HG03432 (cell line): ENCODE measurements around the gene VPS37C.
"Not testable (repeated sequence)": the region's sequence is repeated elsewhere in the genome, so short reads cannot be mapped to it uniquely, and the experiment has no call there.

Experiments used
- ATAC-seq: cut with Tn5 transposase; IDR thresholded peaks from one replicate; pipeline ENCODE4 v1.9.1; 2021; ENCODE audit warnings: mild to moderate bottlenecking, moderate library complexity; ENCODE audit not compliant: unreplicated experiment

VPS37C gene

GRCh38 chr11:61161190-61162091 is at the start of gene VPS37C:
TSS of gene VPS37C (minus strand) at chr11:61161426. CDS start at chr11:61138829, 22,597 bp downstream.
- peak; percentile 81 for ATAC-seq

DNA sequence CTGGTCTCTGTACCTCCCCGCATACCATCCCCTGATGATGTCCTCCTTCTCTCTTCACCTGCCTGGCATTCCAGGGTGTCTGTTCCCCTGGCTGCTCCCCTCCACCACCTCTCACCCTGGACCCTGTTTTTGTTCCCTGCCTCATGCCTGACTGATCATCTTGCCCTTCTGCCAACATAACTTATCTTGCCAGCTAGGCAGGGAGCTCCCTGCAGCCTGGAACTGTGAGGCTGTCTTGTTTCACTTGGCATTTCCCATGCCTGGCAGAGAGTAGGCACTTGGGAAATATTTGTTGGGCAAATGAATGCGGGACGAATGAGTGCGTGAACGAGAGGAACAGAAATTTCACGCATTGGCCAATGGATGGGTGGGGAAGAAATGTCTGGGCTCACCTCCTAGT is 49.4 kb upstream of the VPS37C start:
- ATAC-seq = not testable (repeated sequence)

- not testable (repeated sequence) for ATAC-seq
These were observed 46.5 kb upstream of the VPS37C start for GRCh38 chr11:61207636-61208310.

DNA sequence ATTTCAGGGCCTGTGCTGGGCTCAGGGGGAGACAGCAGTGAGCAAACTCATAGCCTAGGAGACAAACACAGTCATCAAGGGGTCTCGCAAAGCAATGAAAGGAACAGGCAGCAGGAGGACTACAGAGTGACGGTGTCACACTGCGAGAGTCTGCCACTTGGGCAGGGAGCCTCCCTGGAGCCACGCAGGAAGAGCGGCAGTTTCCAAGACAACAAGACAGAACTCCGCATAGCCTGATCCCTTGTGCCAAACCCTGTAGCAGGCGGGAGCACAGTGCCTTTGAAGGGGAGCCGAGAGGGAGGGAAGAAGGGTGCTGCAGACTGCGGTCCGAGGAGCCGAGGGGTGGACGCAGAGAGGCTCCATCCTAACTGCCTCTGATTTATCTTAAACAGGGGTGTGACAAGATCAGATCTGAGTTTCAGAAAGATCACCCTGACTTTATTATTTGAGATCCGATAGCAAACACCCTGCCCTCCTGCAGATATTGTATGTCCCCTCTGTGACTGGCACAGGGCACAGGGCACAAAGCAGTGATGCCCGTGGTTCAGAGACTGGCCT is 43.4 kb upstream of the VPS37C start:
- ATAC-seq = not testable (repeated sequence)

DNA sequence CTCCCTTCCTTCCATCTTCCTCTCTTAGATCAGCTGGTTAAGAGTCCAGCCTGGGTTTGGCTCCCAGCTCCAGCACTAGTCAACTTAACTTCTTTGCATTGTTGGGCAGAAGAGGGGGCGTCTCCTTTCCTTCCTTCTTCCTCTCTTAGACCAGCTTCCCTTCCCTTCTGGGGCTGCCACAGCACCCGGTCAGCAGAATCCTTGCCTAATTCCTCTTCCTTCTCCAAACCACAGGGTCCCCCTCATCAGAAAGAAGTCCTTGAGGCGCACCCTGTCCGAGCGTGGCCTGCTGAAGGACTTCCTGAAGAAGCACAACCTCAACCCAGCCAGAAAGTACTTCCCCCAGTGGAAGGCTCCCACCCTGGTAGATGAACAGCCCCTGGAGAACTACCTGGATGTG is 42.6 kb upstream of the VPS37C start:
- not testable (repeated sequence) for ATAC-seq

DNA sequence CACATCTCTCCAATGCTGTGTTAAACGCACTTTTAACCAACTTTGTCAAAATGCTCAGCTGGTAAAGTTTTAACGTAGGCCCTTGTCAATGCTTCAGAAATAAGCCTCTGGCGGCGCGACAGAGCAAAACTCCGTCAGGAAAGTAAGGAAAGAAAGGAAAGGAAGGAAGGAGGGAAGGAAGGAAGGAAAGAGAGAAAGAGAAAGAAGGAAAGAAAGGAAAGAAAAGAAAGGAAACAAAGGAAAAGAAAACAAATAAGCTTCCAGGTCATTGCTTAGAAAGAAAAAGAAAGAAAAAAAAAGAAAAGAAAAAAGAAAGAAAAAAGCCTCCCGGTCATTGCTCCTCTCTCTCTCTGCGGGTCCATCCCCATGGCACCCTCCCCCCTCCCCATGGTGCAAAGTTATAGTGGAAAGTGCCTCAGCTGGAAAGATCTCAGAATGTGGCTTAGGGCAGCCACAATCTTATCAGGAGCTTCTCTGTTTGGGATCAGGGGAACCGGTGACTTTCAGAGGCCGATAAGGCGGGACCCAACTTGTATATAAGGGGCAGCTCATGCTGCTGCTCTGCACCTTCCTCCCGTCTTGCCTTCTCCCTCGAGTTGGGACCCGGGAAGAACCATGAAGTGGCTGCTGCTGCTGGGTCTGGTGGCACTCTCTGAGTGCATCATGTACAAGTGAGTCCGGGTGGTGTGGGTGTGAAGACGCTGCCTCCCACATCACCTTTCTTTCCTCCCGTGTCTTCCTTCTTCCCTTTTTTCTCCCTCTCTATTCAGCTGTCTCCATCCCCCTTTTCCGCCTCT is 41.9 kb upstream of the VPS37C start, which contains the start of gene PGA3:
PGA3 (plus strand) TSS at position 566 of the 797 bp plus-strand sequence; CDS start at position 616, 50 bp downstream.
- not testable (repeated sequence) for ATAC-seq

DNA sequence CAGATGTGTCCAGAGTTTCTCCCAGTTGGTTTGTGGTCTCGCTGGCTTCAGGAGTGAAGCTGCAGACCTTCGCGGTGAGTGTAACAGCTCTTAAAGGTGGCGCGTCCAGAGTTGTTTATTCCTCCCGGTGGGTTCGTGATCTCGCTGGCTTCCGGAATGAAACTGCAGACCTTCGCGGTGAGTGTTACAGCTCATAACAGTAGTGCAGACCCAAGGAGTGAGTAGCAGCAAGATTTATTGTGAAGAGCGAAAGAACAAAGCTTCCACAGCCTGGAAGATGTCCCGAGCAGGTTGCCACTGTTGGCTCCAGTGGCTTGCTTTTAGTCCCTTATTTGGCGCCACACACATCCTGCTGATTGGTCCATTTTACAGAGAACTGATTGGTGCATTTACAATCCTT is 40.2 kb upstream of the VPS37C start:
- ATAC-seq = no peak

GRCh38 chr11:61198948-61199523 is 37.8 kb upstream of the VPS37C start:
- ATAC-seq = no peak

DNA sequence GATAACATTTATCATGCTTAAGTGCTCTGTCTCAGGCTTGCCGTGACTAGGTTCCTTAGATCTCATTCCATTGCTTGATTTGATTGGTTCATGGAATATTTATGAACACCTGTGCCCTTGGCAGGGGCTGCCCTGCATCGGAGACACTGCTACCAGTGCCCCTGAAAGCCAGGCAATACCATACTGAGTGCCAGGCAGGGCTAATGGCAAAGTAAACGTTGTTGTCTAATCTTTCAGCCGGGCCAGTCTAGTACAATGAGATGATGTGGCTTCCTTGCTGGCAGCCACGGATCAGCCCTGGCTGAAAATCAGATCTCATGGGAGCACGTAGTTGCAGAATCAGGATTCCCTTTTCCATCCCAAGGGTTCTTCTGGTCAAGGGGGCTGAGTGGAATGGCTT is 37.1 kb upstream of the VPS37C start:
- no peak for ATAC-seq

GRCh38 chr11:61195719-61196118 is 34.5 kb upstream of the VPS37C start:
- ATAC-seq = no peak

- no peak for ATAC-seq
These were observed 33.9 kb upstream of the VPS37C start for GRCh38 chr11:61194981-61195695.

DNA sequence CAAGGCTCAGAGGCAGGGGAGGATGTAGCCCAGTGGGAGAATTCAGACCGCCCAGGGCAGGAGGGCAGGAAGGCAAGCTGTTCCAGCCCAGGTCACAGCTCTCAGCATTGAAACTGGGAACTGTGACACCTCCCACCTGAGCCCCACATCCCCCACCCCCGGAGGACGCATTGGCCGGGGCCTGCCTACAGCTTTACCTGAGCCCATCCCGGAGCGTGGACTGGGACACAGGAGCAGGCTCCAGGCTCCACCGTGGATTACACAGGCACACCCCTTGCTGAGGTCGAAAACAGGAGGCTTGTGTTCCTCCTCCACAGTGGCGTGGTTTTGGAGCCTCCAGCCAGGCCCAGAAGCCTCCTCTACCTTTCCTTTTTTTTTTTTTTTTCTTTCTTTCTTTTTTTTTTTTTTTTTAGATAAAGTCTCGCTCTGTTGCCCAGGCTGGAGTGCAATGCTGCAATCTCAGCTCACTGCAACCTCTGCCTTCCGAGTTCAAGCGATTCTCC is 33.0 kb upstream of the VPS37C start:
- no peak for ATAC-seq

GRCh38 chr11:61193596-61193995 is 32.4 kb upstream of the VPS37C start:
- ATAC-seq = no peak

DNA sequence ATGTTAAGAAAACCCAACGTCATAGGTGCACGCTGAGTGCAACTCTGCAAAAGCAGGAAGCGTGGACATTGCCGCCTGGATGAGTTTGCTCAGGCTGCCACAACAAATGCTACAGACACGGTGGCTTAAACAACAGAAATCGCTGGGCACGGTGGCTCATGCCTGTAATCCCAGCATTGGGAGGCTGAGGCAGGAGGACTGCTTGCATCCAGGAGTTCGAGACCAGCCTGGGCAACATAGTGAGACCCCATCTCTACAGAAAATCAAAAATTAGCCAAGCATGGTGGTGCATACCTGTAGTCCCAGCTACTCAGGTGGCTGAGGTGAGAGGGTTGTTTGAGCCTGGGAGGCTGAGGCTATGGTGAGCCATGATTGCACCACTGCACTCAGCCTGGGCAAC is 28.7 kb upstream of the VPS37C start:
- ATAC-seq = no peak

DNA sequence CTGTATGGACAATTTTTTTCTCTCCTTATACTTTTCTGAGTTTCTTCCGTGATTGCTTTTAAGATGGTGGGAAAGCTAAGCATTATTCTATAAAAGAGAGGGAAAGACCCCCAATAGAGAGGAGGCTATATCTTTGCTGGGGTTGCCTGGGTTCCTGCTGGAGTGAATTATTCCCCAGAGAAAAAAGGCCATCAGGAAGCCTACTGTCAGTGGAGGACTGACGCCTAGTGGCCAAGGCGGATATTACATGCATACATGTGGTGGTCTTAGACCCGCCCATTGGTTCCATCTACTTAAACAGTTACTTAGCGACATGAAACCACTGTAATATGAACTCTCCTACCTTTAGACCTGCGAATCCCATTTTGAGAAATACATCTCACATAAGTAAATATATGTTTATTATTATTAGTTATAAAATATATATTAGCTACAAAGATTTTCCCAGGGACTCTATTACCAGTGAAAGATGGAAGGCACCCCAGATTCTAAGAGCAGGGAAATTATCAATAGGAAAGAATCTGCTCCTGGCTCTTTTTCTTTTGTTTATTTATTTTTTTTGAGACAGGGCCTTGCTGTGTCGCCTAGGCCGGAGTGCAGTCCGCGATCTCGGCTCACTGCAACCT is 26.4 kb upstream of the VPS37C start:
- ATAC-seq = peak; percentile 59

DNA sequence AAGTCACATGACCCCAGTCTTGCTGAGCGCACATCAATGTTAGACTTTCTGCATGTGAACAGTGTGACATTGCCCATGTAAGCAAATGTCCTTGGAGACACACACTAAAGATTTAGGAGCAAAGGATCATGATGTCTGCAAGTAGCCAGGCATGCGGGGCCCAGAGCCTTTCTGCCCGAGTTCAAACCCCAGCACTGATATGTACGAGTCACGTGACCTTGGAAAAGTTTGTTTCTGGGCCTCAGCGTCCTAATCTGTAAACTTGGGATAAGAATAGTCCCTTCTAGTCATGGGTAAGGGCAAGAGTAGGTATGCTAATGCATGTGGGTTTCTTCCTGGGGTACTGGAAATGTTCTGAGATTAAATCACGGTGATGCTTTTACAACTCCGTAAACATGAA is 25.3 kb upstream of the VPS37C start:
- no peak for ATAC-seq

DNA sequence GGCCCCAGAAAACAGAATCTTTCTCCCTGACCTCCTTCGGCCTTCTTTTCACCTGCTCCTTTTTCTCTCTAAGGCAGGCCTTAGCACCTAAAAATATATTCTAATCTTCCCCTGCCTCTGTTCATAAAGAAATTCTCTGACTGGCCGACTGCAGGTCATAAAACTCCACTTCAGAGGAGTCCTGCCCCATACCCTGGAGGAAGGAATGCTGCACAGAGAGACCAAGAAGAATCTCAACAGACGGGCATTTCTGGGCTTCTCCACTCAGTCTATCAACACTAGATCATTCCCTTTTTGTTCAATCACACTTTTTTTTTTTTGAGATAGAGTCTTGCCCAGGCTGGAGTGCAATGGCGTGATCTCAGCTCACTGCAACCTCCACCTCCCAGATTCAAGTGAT is 22.4 kb upstream of the VPS37C start:
- no peak for ATAC-seq

DNA sequence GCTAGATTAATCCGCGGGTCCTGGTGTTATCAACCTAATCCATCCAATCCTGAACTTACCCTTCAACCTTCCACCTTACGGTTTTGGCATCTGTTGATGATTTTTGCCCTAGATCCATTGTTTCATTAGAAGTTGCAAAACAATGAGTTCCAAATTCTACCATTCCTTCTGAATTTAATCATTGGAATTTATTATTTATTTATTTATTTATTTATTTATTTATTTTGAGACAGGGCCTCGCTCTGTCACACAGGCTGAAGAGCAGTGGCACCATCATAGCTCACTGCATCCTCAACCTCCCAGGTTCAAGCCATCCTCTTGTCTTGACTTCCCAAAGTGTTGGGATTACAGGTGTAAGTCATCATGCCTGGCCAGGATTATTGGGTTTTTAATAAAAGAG is 20.3 kb upstream of the VPS37C start:
- ATAC-seq = no peak

DNA sequence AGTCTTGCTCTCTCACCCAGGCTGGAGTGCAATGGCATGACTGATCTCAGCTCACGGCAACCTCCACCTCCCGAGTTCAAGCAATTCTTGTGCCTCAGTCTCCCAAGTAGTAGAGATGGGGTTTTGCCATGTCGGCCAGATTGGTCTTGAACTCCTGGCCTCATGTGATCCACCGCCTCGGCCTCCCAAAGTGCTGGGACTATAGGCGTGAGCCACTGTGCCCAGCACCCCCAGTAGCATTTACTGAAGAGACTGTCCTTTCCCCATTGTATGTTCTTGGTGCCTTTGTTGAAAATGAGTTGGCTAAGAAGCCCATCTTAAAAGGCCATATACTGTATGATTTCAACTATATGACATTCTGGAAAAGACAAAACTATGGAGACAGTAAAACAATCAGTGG is 19.0 kb upstream of the VPS37C start:
- ATAC-seq = not testable (repeated sequence)
